H9 (cell line): ENCODE measurements around the gene TRAF2. TPM values are rescaled to one million over a fixed set of nuclear protein-coding genes. Genes with fewer than 3 reads are reported as not detected.

Experiments
- DNase-seq: peaks from one replicate; pipeline ENCODE4 v3.0.0-alpha.2; 2017
- H2AFZ ChIP-seq: one replicate; pipeline ENCODE4 v1.6.1; 2013; ENCODE audit warnings: mild to moderate bottlenecking, low read length, control low read depth, moderate library complexity
- H2AK5ac ChIP-seq: 2 replicates; pipeline ENCODE4 v1.6.1; 2013; ENCODE audit warnings: low read length, control low read depth, mixed read lengths; ENCODE audit not compliant: insufficient read length
- H2BK120ac ChIP-seq: one replicate; pipeline ENCODE4 v1.6.1; 2013; ENCODE audit warnings: low read depth, mild to moderate bottlenecking, low read length, control low read depth, inconsistent platforms; ENCODE audit not compliant: poor library complexity, severe bottlenecking
- H2BK12ac ChIP-seq: 2 replicates; pipeline ENCODE4 v1.6.1; 2013; ENCODE audit warnings: low read length, control low read depth, mixed read lengths, low read depth; ENCODE audit not compliant: insufficient read length
- H2BK15ac ChIP-seq: 2 replicates; pipeline ENCODE4 v1.6.1; 2013; ENCODE audit warnings: low read depth, low read length, control low read depth
- H2BK20ac ChIP-seq: one replicate; pipeline ENCODE4 v1.6.1; 2013; ENCODE audit warnings: low read depth, mild to moderate bottlenecking, low read length, control low read depth, inconsistent platforms; ENCODE audit not compliant: poor library complexity, severe bottlenecking
- H2BK5ac ChIP-seq: 2 replicates; pipeline ENCODE4 v1.6.1; 2013; ENCODE audit warnings: low read length, control low read depth, mixed read lengths; ENCODE audit not compliant: insufficient read length
- H3K14ac ChIP-seq: 2 replicates; pipeline ENCODE4 v1.6.1; 2013; ENCODE audit warnings: low read length, control low read depth; ENCODE audit not compliant: insufficient read depth
- H3K18ac ChIP-seq: 2 replicates; pipeline ENCODE4 v1.6.1; 2013; ENCODE audit warnings: low read depth, mild to moderate bottlenecking, mixed read lengths, low read length, control low read depth; ENCODE audit not compliant: insufficient read length
- H3K23ac ChIP-seq: 2 replicates; pipeline ENCODE4 v1.6.1; 2013; ENCODE audit warnings: low read length, control low read depth, mixed read lengths, low read depth; ENCODE audit not compliant: insufficient read length
- H3K23me2 ChIP-seq: 2 replicates; pipeline ENCODE4 v1.6.1; 2013; ENCODE audit warnings: low read depth, mild to moderate bottlenecking, mixed read lengths, low read length, control low read depth; ENCODE audit not compliant: insufficient read length, poor library complexity, severe bottlenecking
- H3K27ac ChIP-seq: 2 replicates; pipeline ENCODE4 v1.5.1; 2013; ENCODE audit warnings: low read length, control low read depth, mixed read lengths, low read depth; ENCODE audit not compliant: insufficient read length
- H3K27me3 ChIP-seq: 2 replicates; pipeline ENCODE4 v1.6.1; 2013; ENCODE audit warnings: low read length, control low read depth, inconsistent platforms; ENCODE audit not compliant: insufficient read depth
- H3K4ac ChIP-seq: 2 replicates; pipeline ENCODE4 v1.6.1; 2013; ENCODE audit warnings: low read depth, mild to moderate bottlenecking, control low read depth, inconsistent platforms, low read length, moderate library complexity
- H3K4me1 ChIP-seq: 2 replicates; pipeline ENCODE4 v1.6.1; 2013; ENCODE audit warnings: low read length, control low read depth, inconsistent platforms; ENCODE audit not compliant: insufficient read depth
- H3K4me2 ChIP-seq: 2 replicates; pipeline ENCODE4 v1.6.1; 2013; ENCODE audit warnings: low read length, control low read depth, mixed read lengths; ENCODE audit not compliant: insufficient read length, insufficient read depth
- H3K56ac ChIP-seq: 2 replicates; pipeline ENCODE4 v1.6.1; 2013; ENCODE audit warnings: low read depth, mild to moderate bottlenecking, mixed read lengths, low read length, control low read depth; ENCODE audit not compliant: insufficient read length
- H3K79me1 ChIP-seq: 2 replicates; pipeline ENCODE4 v1.6.1; 2013; ENCODE audit warnings: low read depth, mild to moderate bottlenecking, moderate library complexity, low read length, control low read depth, inconsistent platforms; ENCODE audit not compliant: insufficient read depth, poor library complexity, severe bottlenecking
- H3K79me2 ChIP-seq: 2 replicates; pipeline ENCODE4 v1.6.1; 2013; ENCODE audit warnings: low read length, control low read depth, inconsistent platforms; ENCODE audit not compliant: insufficient read depth
- H3K9ac ChIP-seq: 2 replicates; pipeline ENCODE4 v1.6.1; 2013; ENCODE audit warnings: low read length, control low read depth, mixed read lengths; ENCODE audit not compliant: insufficient read length; ENCODE audit errors: extremely low read depth
- H3K9me3 ChIP-seq: one replicate; pipeline ENCODE4 v1.6.1; 2013; ENCODE audit warnings: low read depth, low read length, inconsistent platforms; ENCODE audit not compliant: control insufficient read depth
- H3T11ph ChIP-seq: one replicate; pipeline ENCODE4 v1.6.1; 2013; ENCODE audit warnings: mild to moderate bottlenecking, low read length, control low read depth, inconsistent platforms
- H4K20me1 ChIP-seq: one replicate; pipeline ENCODE4 v1.6.1; 2013; ENCODE audit not compliant: control insufficient read depth, insufficient read length, insufficient read depth
- H4K5ac ChIP-seq: 2 replicates; pipeline ENCODE4 v1.6.1; 2013; ENCODE audit warnings: low read depth, mild to moderate bottlenecking, mixed read lengths, low read length, control low read depth; ENCODE audit not compliant: insufficient read length
- H4K8ac ChIP-seq: replicated peaks from 2 replicates; pipeline ENCODE4 v1.6.1; 2013; ENCODE audit warnings: low read length, control low read depth, mixed read lengths, low read depth; ENCODE audit not compliant: insufficient read length
- H4K91ac ChIP-seq: 2 replicates; pipeline ENCODE4 v1.6.1; 2013; ENCODE audit warnings: low read depth, mild to moderate bottlenecking, moderate library complexity, mixed read lengths, low read length, control low read depth; ENCODE audit not compliant: insufficient read length
- H3K27ac Mint-ChIP-seq, 3 experiments: 2 replicates in 2 of 3; 3 replicates in 1 of 3; pipeline ENCODE4 v1.8.0; 2020 to 2021; ENCODE audit warnings: mixed read lengths in 3 of 3, mild to moderate bottlenecking in 1 of 3, moderate library complexity in 1 of 3
- H3K27me3 Mint-ChIP-seq: 2 replicates; pipeline ENCODE4 v1.8.0; 2021; ENCODE audit warnings: low read depth, mild to moderate bottlenecking, moderate library complexity, mixed read lengths
- H3K36me3 Mint-ChIP-seq, 3 experiments: 2 replicates in 2 of 3; 3 replicates in 1 of 3; pipeline ENCODE4 v1.8.0; 2020 to 2021; ENCODE audit warnings: low read depth in 3 of 3, mixed read lengths in 3 of 3; ENCODE audit not compliant: insufficient read depth in 1 of 3
- H3K4me1 Mint-ChIP-seq, 2 experiments: 2 replicates each; pipeline ENCODE4 v1.8.0; 2020; ENCODE audit warnings: mixed read lengths in 2 of 2
- H3K4me3 Mint-ChIP-seq, 2 experiments: 2 replicates in 1 of 2; 3 replicates in 1 of 2; pipeline ENCODE4 v1.8.0; 2020 to 2021; ENCODE audit warnings: mild to moderate bottlenecking in 2 of 2, mixed read lengths in 2 of 2, moderate library complexity in 1 of 2
- H3K9me3 Mint-ChIP-seq, 2 experiments: 2 replicates in 1 of 2; 3 replicates in 1 of 2; pipeline ENCODE4 v1.8.0; 2020; ENCODE audit warnings: mild to moderate bottlenecking in 2 of 2, mixed read lengths in 2 of 2, moderate library complexity in 1 of 2
- WGBS: extraction: QIAGEN DNeasy Blood & Tissue Kit; methylation state at CpG from one replicate; pipeline ENCODE4 v1.1.7; 2013; ENCODE audit warnings: missing lambda C conversion rate, low lambda C conversion rate, mixed read lengths; ENCODE audit not compliant: insufficient read length; ENCODE audit errors: extremely low coverage; 5-methylcytosine and 5-hydroxymethylcytosine counted together
- total RNA-seq: library from RNA; stranded (reverse); gene quantifications from 2 replicates; pipeline ENCODE4 v1.2.1, GENCODE V29; 2021
- TF ChIP-seq, protein P1 (sequence below): fragments of 200-600 bp; sonication (generic); conservative IDR thresholded peaks from 3 replicates; pipeline ENCODE4 v1.8.0; 2021; ENCODE audit warnings: antibody characterized with exemption, mild to moderate bottlenecking

Gene TRAF2
- total RNA-seq, 1 experiment from 2014 or later: 48.8 TPM

DNA sequence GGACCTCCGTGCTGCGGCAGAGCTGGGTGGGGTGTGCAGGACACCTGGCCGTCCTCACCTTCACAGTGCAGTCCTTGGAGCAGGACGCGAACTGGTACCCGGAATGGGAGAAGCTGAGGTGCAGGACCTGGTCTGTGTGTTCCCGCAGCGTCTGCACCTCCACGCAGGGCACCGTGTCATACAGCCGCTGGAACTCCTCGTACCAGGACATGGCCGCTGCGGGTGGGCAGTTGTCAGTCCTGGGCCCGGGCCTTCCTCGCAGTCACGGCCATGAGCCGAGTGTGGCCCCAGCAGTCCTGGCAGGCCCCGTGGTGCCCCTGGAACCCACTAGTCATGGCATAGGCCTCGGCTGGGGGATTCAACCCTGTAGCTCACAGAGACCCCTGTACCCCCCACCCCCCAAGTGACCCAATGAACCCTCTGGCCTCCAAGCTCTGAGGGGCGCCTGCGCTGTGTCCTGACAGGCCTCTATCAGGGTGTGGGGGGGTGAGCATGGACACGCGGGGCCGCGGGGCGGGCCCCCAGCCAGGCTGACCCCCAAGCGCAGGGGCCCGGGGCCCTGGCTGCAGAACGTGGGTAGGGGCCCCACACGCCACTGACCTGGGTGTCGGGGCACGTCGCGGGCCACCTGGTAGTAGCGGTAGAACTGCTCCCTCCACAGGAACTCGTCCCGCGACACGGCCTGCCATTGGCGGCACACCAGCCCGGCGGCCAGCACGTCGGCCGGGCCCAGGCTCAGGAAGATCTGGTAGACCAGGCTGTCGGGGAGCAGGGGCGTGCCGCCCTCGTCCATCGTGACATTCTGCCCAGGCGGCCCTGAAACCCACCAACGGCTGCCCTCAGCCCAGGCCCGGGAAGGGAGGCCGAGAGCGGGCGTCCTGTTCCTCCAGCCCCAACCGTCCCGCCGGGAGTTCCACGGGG is 57.2 kb downstream of the TRAF2 start:
- H3K79me2 ChIP-seq: no peaks in the 10 kb centered on the region
- no peak overlapping the region for H3K56ac ChIP-seq
- H3K4me1 Mint-ChIP-seq: peaks cover 11 to 19% of the 10 kb centered on the region in 2 experiments
- peak overlapping the region; percentile 68 to 82 for H3K4me3 Mint-ChIP-seq
- no CpG with 5 or more reads among the region's 61 CpGs for WGBS
- peaks cover 3% of the 10 kb centered on the region; the same call in 1 of the 2 replicates for H3K27me3 Mint-ChIP-seq
- peak overlapping the region; percentile 60 for H3K4me2 ChIP-seq
- H3K4ac ChIP-seq: no peak overlapping the region
- TF ChIP-seq, protein P1, sequence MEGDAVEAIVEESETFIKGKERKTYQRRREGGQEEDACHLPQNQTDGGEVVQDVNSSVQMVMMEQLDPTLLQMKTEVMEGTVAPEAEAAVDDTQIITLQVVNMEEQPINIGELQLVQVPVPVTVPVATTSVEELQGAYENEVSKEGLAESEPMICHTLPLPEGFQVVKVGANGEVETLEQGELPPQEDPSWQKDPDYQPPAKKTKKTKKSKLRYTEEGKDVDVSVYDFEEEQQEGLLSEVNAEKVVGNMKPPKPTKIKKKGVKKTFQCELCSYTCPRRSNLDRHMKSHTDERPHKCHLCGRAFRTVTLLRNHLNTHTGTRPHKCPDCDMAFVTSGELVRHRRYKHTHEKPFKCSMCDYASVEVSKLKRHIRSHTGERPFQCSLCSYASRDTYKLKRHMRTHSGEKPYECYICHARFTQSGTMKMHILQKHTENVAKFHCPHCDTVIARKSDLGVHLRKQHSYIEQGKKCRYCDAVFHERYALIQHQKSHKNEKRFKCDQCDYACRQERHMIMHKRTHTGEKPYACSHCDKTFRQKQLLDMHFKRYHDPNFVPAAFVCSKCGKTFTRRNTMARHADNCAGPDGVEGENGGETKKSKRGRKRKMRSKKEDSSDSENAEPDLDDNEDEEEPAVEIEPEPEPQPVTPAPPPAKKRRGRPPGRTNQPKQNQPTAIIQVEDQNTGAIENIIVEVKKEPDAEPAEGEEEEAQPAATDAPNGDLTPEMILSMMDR: no peak; the same call in 2 of the 3 replicates
- no peaks in the 10 kb centered on the region for H3K27me3 ChIP-seq
- no peaks in the 10 kb centered on the region for H3K4me1 ChIP-seq
- no peak overlapping the region; a peak in 1 of 7 replicates for H3K27ac Mint-ChIP-seq
- H3K23me2 ChIP-seq: peaks cover 3% of the 10 kb centered on the region
- H2AK5ac ChIP-seq: no peak overlapping the region
- H2BK5ac ChIP-seq: no peak overlapping the region
- H4K8ac ChIP-seq: no peak overlapping the region
- no peak overlapping the region; the same call in 1 of the 2 replicates for H3K14ac ChIP-seq
- no peak overlapping the region for H3K23ac ChIP-seq
- peaks cover 2 to 38% (median 31%) of the 10 kb centered on the region in 3 experiments; a peak in 5 of 7 replicates for H3K36me3 Mint-ChIP-seq
- no peak overlapping the region for H2BK120ac ChIP-seq
- H3K18ac ChIP-seq: no peak overlapping the region
- no peaks in the 10 kb centered on the region for H3K79me1 ChIP-seq
- no peak overlapping the region for H2BK20ac ChIP-seq
- H4K91ac ChIP-seq: no peak overlapping the region
- H4K5ac ChIP-seq: no peak overlapping the region
- no peaks in the 10 kb centered on the region for H3K9me3 Mint-ChIP-seq
- H3K9me3 ChIP-seq: no peaks in the 10 kb centered on the region
- no peak overlapping the region for H2BK12ac ChIP-seq
- H3K27ac ChIP-seq: no peak overlapping the region
- no peaks in the 10 kb centered on the region for H4K20me1 ChIP-seq
- H3K9ac ChIP-seq: peak overlapping the region; percentile 13
- H2AFZ ChIP-seq: no peak overlapping the region
- H3T11ph ChIP-seq: no peak overlapping the region
- no peak for DNase-seq
- no peak overlapping the region; the same call in 1 of the 2 replicates for H2BK15ac ChIP-seq
